A549 (cell line): ENCODE results near the gene SUPT20HL2. TPM values are rescaled to one million over a fixed set of nuclear protein-coding genes. Genes with fewer than 3 reads are reported as not detected.

Experiments
- ATAC-seq, 2 experiments: fragments of 200-7000 bp in 1 of 2; fragments of >200 bp in 1 of 2; cut with Nextera tagmentation in 1 of 2; cut with Tn5 transposase in 1 of 2; 3 replicates each; pipeline versions ENCODE4 v1.8.0 to v1.9.1; 2018 to 2020; ENCODE audit warnings: mild to moderate bottlenecking in 1 of 2, moderate library complexity in 1 of 2
- CTCF ChIA-PET: fragments of 300-600 bp; sonication (Branson Sonifier 250); formaldehyde crosslinking; extraction: SDS; loops from one replicate; lab custom pipeline; 2021; ENCODE audit warnings: antibody characterized with exemption, inconsistent platforms; lab: Yijun Ruan, JAX
- POLR2A ChIA-PET: fragments of 350-600 bp; formaldehyde crosslinking; extraction: SDS; loops from one replicate; lab custom pipeline; 2021; ENCODE audit warnings: antibody characterized with exemption, inconsistent platforms; lab: Yijun Ruan, JAX
- DNase-seq, 2 experiments: peaks; one replicate each; pipeline versions ENCODE4 v3.0.0 to v3.0.0-alpha.2; 2011 to 2016; ENCODE audit warnings: low read depth in 1 of 2, low spot score in 1 of 2
- FAIRE-seq: peaks from 2 replicates; lab custom pipeline; 2011; peaks lifted over from hg19 to GRCh38; lab: Jason Lieb, UNC
- H3K27ac ChIP-seq, 2 experiments: fragments of >200 bp; sonication (Bioruptor Twin); formaldehyde crosslinking; 3 replicates each; pipeline ENCODE4 v1.5.1; 2016 to 2017
- H3K4me1 ChIP-seq: fragments of >200 bp; sonication (Bioruptor Twin); formaldehyde crosslinking; 3 replicates; pipeline ENCODE4 v1.6.1; 2016
- H3K4me2 ChIP-seq: fragments of >200 bp; sonication (Bioruptor Twin); formaldehyde crosslinking; 3 replicates; pipeline ENCODE4 v1.6.1; 2016
- H3K4me3 ChIP-seq: fragments of >200 bp; sonication (Bioruptor Twin); formaldehyde crosslinking; 3 replicates; pipeline ENCODE4 v1.5.1; 2016
- H3K9me3 ChIP-seq: fragments of >200 bp; sonication (Bioruptor Twin); formaldehyde crosslinking; 3 replicates; pipeline ENCODE4 v1.6.1; 2016
- ATOH8 ChIP-seq: fragments of 250-450 bp; sonication (Bioruptor Pico); IDR thresholded peaks from 2 replicates; pipeline ENCODE4 v1.5.0; 2020; ENCODE audit warnings: low read depth, mild to moderate bottlenecking, moderate library complexity
- BHLHE40 ChIP-seq: IDR thresholded peaks from 2 replicates; pipeline ENCODE4 v1.6.1; 2012; ENCODE audit warnings: low read depth, low read length, inconsistent platforms
- CHD4 ChIP-seq: fragments of 200-600 bp; sonication (generic); IDR thresholded peaks from 2 replicates; pipeline ENCODE4 v1.6.1; 2016; ENCODE audit warnings: antibody characterized with exemption, mild to moderate bottlenecking, borderline replicate concordance
- CTCF ChIP-seq: fragments of >200 bp; sonication (Bioruptor Twin); formaldehyde crosslinking; IDR thresholded peaks from 3 replicates; pipeline ENCODE4 v1.5.1; 2016
- E2F6 ChIP-seq: IDR thresholded peaks from 2 replicates; pipeline ENCODE4 v1.6.1; 2012; ENCODE audit warnings: low read depth, borderline replicate concordance
- EHF ChIP-seq: fragments of 250-450 bp; sonication (Bioruptor Pico); IDR thresholded peaks from 2 replicates; pipeline ENCODE4 v1.5.0; 2020; ENCODE audit warnings: mild to moderate bottlenecking
- EHMT2 ChIP-seq: fragments of 200-600 bp; sonication (generic); IDR thresholded peaks from 2 replicates; pipeline ENCODE4 v1.6.1; 2016; ENCODE audit warnings: antibody characterized with exemption, low read depth, mild to moderate bottlenecking, moderate library complexity
- EP300 ChIP-seq, 2 experiments: fragments of >200 bp; sonication (Bioruptor Twin); formaldehyde crosslinking; IDR thresholded peaks; 2 replicates in 1 of 2; 3 replicates in 1 of 2; pipeline ENCODE4 v1.6.1; 2016 to 2017
- FOSL2 ChIP-seq, 2 experiments: fragments of 450-650 bp in 1 of 2; fragments of >200 bp in 1 of 2; sonication (Bioruptor Twin) in 1 of 2; formaldehyde crosslinking; IDR thresholded peaks; 2 replicates each; pipeline versions ENCODE4 v1.5.0 to v1.6.1; 2016 to 2020; ENCODE audit warnings: mild to moderate bottlenecking in 1 of 2, moderate library complexity in 1 of 2
- FOXS1 ChIP-seq: fragments of 250-450 bp; sonication (Bioruptor Pico); IDR thresholded peaks from 2 replicates; pipeline ENCODE4 v1.5.0; 2020; ENCODE audit warnings: mild to moderate bottlenecking, moderate library complexity
- HDAC2 ChIP-seq: fragments of 200-600 bp; sonication (generic); IDR thresholded peaks from 2 replicates; pipeline ENCODE4 v1.6.1; 2016
- HEYL ChIP-seq: fragments of 250-450 bp; sonication (Bioruptor Pico); IDR thresholded peaks from 2 replicates; pipeline ENCODE4 v1.8.0; 2021; ENCODE audit warnings: mild to moderate bottlenecking, moderate library complexity
- HOXB13 ChIP-seq: fragments of 250-450 bp; sonication (Bioruptor Pico); IDR thresholded peaks from 2 replicates; pipeline ENCODE4 v1.5.0; 2020; ENCODE audit warnings: low read depth, mild to moderate bottlenecking, moderate library complexity
- JUN ChIP-seq, 2 experiments: fragments of >200 bp; sonication (Bioruptor Twin); formaldehyde crosslinking; IDR thresholded peaks; 2 replicates in 1 of 2; 3 replicates in 1 of 2; pipeline ENCODE4 v1.6.1; 2016 to 2017
- JUNB ChIP-seq: fragments of >200 bp; sonication (Bioruptor Twin); formaldehyde crosslinking; IDR thresholded peaks from 2 replicates; pipeline ENCODE4 v1.6.1; 2016
- KDM5A ChIP-seq: fragments of 200-600 bp; sonication (generic); IDR thresholded peaks from 2 replicates; pipeline ENCODE4 v1.6.1; 2016; ENCODE audit warnings: antibody characterized with exemption, mild to moderate bottlenecking
- MAFK ChIP-seq: fragments of 450-650 bp; IDR thresholded peaks from 2 replicates; pipeline ENCODE4 v1.6.1; 2014; ENCODE audit not compliant: partially characterized antibody
- MAZ ChIP-seq: fragments of 150-350 bp; IDR thresholded peaks from 2 replicates; pipeline ENCODE4 v1.6.1; 2014; ENCODE audit warnings: antibody characterized with exemption, low read depth, low read length, borderline replicate concordance
- NR3C1 ChIP-seq: fragments of >200 bp; sonication (Bioruptor Twin); formaldehyde crosslinking; IDR thresholded peaks from 3 replicates; pipeline ENCODE4 v1.6.1; 2017
- POLR2AphosphoS2 ChIP-seq: conservative IDR thresholded peaks from 2 replicates; pipeline ENCODE4 v1.6.1; 2012; ENCODE audit warnings: low read length, improper control_type of control experiment, inconsistent platforms
- RCOR1 ChIP-seq: fragments of 150-350 bp; IDR thresholded peaks from 2 replicates; pipeline ENCODE4 v1.6.1; 2014; ENCODE audit warnings: antibody characterized with exemption, low read length, low read depth
- REST ChIP-seq: fragments of 200-600 bp; sonication (generic); IDR thresholded peaks from 2 replicates; pipeline ENCODE4 v1.6.1; 2016; ENCODE audit warnings: antibody characterized with exemption, mild to moderate bottlenecking, moderate library complexity
- RFX5 ChIP-seq: fragments of 450-650 bp; IDR thresholded peaks from 2 replicates; pipeline ENCODE4 v1.7.1; 2014; ENCODE audit warnings: antibody characterized with exemption, mild to moderate bottlenecking, moderate library complexity
- RNF2 ChIP-seq: fragments of 200-600 bp; sonication (generic); IDR thresholded peaks from 2 replicates; pipeline ENCODE4 v1.6.1; 2016; ENCODE audit warnings: low read depth, mild to moderate bottlenecking, antibody characterized with exemption, moderate library complexity, borderline replicate concordance
- SREBF2 ChIP-seq: fragments of 450-650 bp; IDR thresholded peaks from 2 replicates; pipeline ENCODE4 v1.6.1; 2014; ENCODE audit warnings: mild to moderate bottlenecking, moderate library complexity
- ZC3H11A ChIP-seq: fragments of 450-650 bp; IDR thresholded peaks from 2 replicates; pipeline ENCODE4 v1.6.1; 2014; ENCODE audit warnings: antibody characterized with exemption, mild to moderate bottlenecking
- ZSCAN20 ChIP-seq: fragments of 250-450 bp; sonication (Bioruptor Pico); IDR thresholded peaks from 2 replicates; pipeline ENCODE4 v1.8.0; 2022; ENCODE audit warnings: mild to moderate bottlenecking, moderate library complexity
- WGBS: methylation state at CpG from one replicate; pipeline ENCODE4 v1.1.6; 2017; ENCODE audit errors: missing lambda C conversion rate; 5-methylcytosine and 5-hydroxymethylcytosine counted together
- polyA plus RNA-seq, 4 experiments: library from polyadenylated mRNA; depleted of rRNA in 3 of 4; stranded (reverse); fragments of >200 nt; fragmentation: RNase III in 1 of 4; extraction: RNeasy Plus Mini Kit Qiagen cat#74134 plus additional on column Dnase treatment in 1 of 4; gene quantifications; 2 replicates in 3 of 4; 3 replicates in 1 of 4; pipeline ENCODE4 v1.2.3, GENCODE V29; 2011 to 2017

Gene SUPT20HL2
- polyA plus RNA-seq, 2 of the 4 experiments (the other 2 are of a cell fraction), result not detected

- no peak for DNase-seq
- peak; percentile 36 for FAIRE-seq
- H3K4me2 ChIP-seq, result no peak overlapping the region
- POLR2A ChIA-PET, result no interaction called here
- H3K4me3 ChIP-seq, result no peak overlapping the region
- H3K27ac ChIP-seq, result no peak overlapping the region
- no peak for TF ChIP-seq ATOH8 (CRISPR knock-in tag)
- TF ChIP-seq EHF (CRISPR knock-in tag), result no peak
- no peak for TF ChIP-seq ZC3H11A
- TF ChIP-seq EHMT2, result no peak
- TF ChIP-seq REST, result no peak
- no peak for TF ChIP-seq KDM5A
- TF ChIP-seq JUN (IDR thresholded peaks at IDR 0.05), result no peak
- TF ChIP-seq CHD4, result no peak
- no peak for TF ChIP-seq BHLHE40
- TF ChIP-seq HOXB13, result no peak
- TF ChIP-seq SREBF2, result no peak
- no peak for TF ChIP-seq HEYL
- no peak for TF ChIP-seq EP300 (IDR thresholded peaks at IDR 0.05)
- TF ChIP-seq RCOR1, result no peak
- TF ChIP-seq HDAC2, result no peak
- TF ChIP-seq FOSL2 (IDR thresholded peaks at IDR 0.05), result no peak
- TF ChIP-seq FOSL2 (CRISPR knock-in tag; IDR thresholded peaks at IDR 0.05), result no peak
- TF ChIP-seq RFX5, result no peak
- no peak for TF ChIP-seq FOXS1 (CRISPR knock-in tag)
- no peak for TF ChIP-seq JUNB
- TF ChIP-seq MAZ, result no peak
- WGBS, result 76% methylated on average over 5 of the region's 5 CpGs
- peaks cover 3% of the 10 kb centered on the region; the same call in 1 of the 3 replicates for H3K9me3 ChIP-seq
- no peak for ATAC-seq
- CTCF ChIA-PET, result no interaction called here
- no peaks in the 10 kb centered on the region for H3K4me1 ChIP-seq
Observed at GRCh38 chrX:24276015-24276414, 37.9 kb downstream of the SUPT20HL2 start.

- DNase-seq (no peak), ATAC-seq (no peak), FAIRE-seq (no peak)
- H3K4me3 ChIP-seq, result no peak overlapping the region
- ChIA-PET CTCF (interaction anchor here (4.1 kb wide), 1 partner anchor 12 kb away, joined by 13 read pairs; no protein-coding TSS in a partner anchor), POLR2A (no interaction called here)
- H3K27ac ChIP-seq, result no peak overlapping the region
- H3K4me2 ChIP-seq, result no peak overlapping the region
- H3K9me3 ChIP-seq, result peaks cover 3% of the 10 kb centered on the region; the same call in 1 of the 3 replicates
- peaks cover 6% of the 10 kb centered on the region; the same call in 1 of the 3 replicates for H3K4me1 ChIP-seq
- TF ChIP-seq RNF2, result no peak
- TF ChIP-seq CTCF, result no peak
- TF ChIP-seq NR3C1, result no peak
- TF ChIP-seq POLR2AphosphoS2, result no peak
- no peak for TF ChIP-seq JUN (IDR thresholded peaks at IDR 0.05)
- TF ChIP-seq SREBF2, result no peak
- TF ChIP-seq FOSL2 (IDR thresholded peaks at IDR 0.05), result no peak
- TF ChIP-seq FOSL2 (CRISPR knock-in tag; IDR thresholded peaks at IDR 0.05), result no peak
- TF ChIP-seq ZC3H11A, result no peak
- TF ChIP-seq BHLHE40, result no peak
- no peak for TF ChIP-seq HEYL
- no peak for TF ChIP-seq E2F6
- TF ChIP-seq ZSCAN20 (CRISPR knock-in tag), result no peak
- TF ChIP-seq MAFK, result no peak
Observed at GRCh38 chrX:24271262-24271661, 42.6 kb downstream of the SUPT20HL2 start.
